GM23248 (cell line): Measurements from ENCODE around the gene USP31.

Experiments used
- EZH2 ChIP-seq: fragments of 200-600 bp; sonication (generic); IDR thresholded peaks from 2 replicates; pipeline ENCODE4 v1.6.1; 2018; ENCODE audit warnings: antibody characterized with exemption, mild to moderate bottlenecking; ENCODE audit not compliant: insufficient read depth, poor library complexity, severe bottlenecking
- EZH2phosphoT487 ChIP-seq: fragments of 200-600 bp; sonication (generic); IDR thresholded peaks from 2 replicates; pipeline ENCODE4 v1.6.1; 2018; ENCODE audit warnings: antibody characterized with exemption, moderate library complexity, mild to moderate bottlenecking, low read depth; ENCODE audit not compliant: insufficient read depth

GRCh38 chr16:23080329-23080728 is 68.9 kb downstream of the USP31 start:
- TF ChIP-seq EZH2 (no peak), EZH2phosphoT487 (no peak)
